IPS DF 6.9 (cell line): ENCODE measurements around the gene PDE6A.

Experiments used
- DNase-seq: peaks from one replicate; pipeline ENCODE4 v3.0.0-alpha.2; 2013; ENCODE audit warnings: low read depth, low spot score
- H3K27ac ChIP-seq: one replicate; pipeline ENCODE4 v1.5.1; 2013; ENCODE audit warnings: low read length, control low read depth
- H3K27me3 ChIP-seq: 2 replicates; pipeline ENCODE4 v1.6.1; 2013; ENCODE audit warnings: mild to moderate bottlenecking, low read length; ENCODE audit not compliant: control insufficient read depth, insufficient read depth
- H3K36me3 ChIP-seq: 2 replicates; pipeline ENCODE4 v1.6.1; 2013; ENCODE audit warnings: low read length; ENCODE audit not compliant: control insufficient read depth, insufficient read depth
- H3K4me1 ChIP-seq: 2 replicates; pipeline ENCODE4 v1.6.1; 2013; ENCODE audit warnings: low read length; ENCODE audit not compliant: control insufficient read depth, insufficient read depth
- H3K4me3 ChIP-seq: 2 replicates; pipeline ENCODE4 v1.5.1; 2013; ENCODE audit warnings: mild to moderate bottlenecking, low read length
- H3K9me3 ChIP-seq: 2 replicates; pipeline ENCODE4 v1.6.1; 2013; ENCODE audit warnings: low read length, inconsistent platforms; ENCODE audit not compliant: control insufficient read depth, insufficient read depth
- WGBS: extraction: QIAGEN DNeasy Blood & Tissue Kit; methylation state at CpG from one replicate; pipeline ENCODE4 v1.1.7; 2013; ENCODE audit warnings: mixed read lengths, missing lambda C conversion rate; ENCODE audit not compliant: insufficient read length, insufficient coverage; 5-methylcytosine and 5-hydroxymethylcytosine counted together

Gene PDE6A

DNA sequence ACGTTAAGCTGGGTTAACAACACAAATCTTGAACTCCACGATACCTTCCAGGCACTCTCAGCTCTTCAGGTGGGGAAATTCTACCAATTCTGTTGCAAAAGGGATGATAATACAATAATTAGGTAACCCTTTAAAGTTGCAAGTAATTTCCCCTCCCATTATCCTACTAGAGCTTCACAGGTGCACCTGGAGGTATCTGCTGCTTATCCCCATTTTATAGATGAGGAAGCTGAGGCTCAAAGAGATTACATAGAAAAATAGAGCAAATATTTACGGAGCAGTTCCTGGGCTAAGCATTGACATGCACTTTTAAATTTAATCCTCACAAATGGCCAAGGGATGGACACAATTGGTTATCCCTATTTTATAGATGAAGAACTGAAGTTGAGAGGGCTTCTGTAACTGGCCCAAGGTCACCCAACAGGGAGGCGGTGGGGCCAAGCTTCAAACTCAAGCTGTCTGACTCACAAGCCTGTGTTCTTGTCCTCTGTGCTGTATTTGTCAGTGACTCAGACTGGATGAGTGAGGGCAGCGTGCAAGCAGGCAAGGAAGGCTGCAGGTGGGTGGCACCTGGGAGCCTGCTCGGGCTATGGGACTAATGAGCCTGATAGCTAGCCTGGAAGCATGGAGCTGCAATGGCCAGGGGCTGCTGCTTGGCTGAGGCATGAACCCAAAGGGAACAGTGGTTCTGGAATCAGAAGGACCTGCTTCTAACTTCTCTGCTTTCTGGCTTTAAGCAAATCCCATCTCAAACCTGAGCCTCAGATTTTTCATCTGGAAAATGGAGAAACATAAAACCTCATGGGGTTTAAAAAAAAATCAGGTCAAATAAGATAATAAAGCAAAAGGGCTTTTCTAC lies 105.5 kb downstream of the PDE6A start:
- no CpG with 5 or more reads among the region's 6 CpGs for WGBS
- Histone ChIP-seq H3K4me1 (no peaks in the 10 kb centered on the region), H3K27me3 (no peaks in the 10 kb centered on the region), H3K4me3 (no peak overlapping the region), H3K36me3 (no peaks in the 10 kb centered on the region), H3K9me3 (no peaks in the 10 kb centered on the region), H3K27ac (no peak overlapping the region)
- DNase-seq, result no peak

GRCh38 chr5:149837680-149838269 lies 106.8 kb downstream of the PDE6A start:
- WGBS, result no CpG with 5 or more reads among the region's 7 CpGs
- Histone ChIP-seq H3K4me3 (no peak overlapping the region), H3K4me1 (no peaks in the 10 kb centered on the region), H3K36me3 (no peaks in the 10 kb centered on the region), H3K9me3 (no peaks in the 10 kb centered on the region), H3K27me3 (no peaks in the 10 kb centered on the region), H3K27ac (no peak overlapping the region)
- DNase-seq, result peak; percentile 33

DNA sequence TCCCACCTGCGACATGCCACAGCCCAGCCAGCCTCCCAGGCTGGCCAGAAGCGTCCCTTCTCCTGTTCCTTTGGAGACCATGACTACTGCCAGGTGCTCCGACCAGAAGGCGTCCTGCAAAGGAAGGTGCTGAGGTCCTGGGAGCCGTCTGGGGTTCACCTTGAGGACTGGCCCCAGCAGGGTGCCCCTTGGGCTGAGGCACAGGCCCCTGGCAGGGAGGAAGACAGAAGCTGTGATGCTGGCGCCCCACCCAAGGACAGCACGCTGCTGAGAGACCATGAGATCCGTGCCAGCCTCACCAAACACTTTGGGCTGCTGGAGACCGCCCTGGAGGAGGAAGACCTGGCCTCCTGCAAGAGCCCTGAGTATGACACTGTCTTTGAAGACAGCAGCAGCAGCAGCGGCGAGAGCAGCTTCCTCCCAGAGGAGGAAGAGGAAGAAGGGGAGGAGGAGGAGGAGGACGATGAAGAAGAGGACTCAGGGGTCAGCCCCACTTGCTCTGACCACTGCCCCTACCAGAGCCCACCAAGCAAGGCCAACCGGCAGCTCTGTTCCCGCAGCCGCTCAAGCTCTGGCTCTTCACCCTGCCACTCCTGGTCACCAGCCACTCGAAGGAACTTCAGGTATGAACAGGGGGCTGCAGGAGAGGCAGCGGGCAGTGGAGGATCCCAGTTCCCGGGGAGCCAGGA lies 108.0 kb downstream of the PDE6A start:
- no CpG with 5 or more reads among the region's 18 CpGs for WGBS
- H3K4me3 ChIP-seq, result no peak overlapping the region
- no peaks in the 10 kb centered on the region for H3K27me3 ChIP-seq
- no peak for DNase-seq
- no peaks in the 10 kb centered on the region for H3K4me1 ChIP-seq
- no peaks in the 10 kb centered on the region for H3K36me3 ChIP-seq
- no peaks in the 10 kb centered on the region for H3K9me3 ChIP-seq
- H3K27ac ChIP-seq, result no peak overlapping the region

GRCh38 chr5:149834246-149834855 lies 110.2 kb downstream of the PDE6A start:
- WGBS, result no CpG with 5 or more reads among the region's 5 CpGs
- Histone ChIP-seq H3K9me3 (no peaks in the 10 kb centered on the region), H3K27ac (no peak overlapping the region), H3K36me3 (no peaks in the 10 kb centered on the region), H3K27me3 (no peaks in the 10 kb centered on the region), H3K4me3 (no peak overlapping the region), H3K4me1 (no peaks in the 10 kb centered on the region)
- peak; percentile 35 for DNase-seq

DNA sequence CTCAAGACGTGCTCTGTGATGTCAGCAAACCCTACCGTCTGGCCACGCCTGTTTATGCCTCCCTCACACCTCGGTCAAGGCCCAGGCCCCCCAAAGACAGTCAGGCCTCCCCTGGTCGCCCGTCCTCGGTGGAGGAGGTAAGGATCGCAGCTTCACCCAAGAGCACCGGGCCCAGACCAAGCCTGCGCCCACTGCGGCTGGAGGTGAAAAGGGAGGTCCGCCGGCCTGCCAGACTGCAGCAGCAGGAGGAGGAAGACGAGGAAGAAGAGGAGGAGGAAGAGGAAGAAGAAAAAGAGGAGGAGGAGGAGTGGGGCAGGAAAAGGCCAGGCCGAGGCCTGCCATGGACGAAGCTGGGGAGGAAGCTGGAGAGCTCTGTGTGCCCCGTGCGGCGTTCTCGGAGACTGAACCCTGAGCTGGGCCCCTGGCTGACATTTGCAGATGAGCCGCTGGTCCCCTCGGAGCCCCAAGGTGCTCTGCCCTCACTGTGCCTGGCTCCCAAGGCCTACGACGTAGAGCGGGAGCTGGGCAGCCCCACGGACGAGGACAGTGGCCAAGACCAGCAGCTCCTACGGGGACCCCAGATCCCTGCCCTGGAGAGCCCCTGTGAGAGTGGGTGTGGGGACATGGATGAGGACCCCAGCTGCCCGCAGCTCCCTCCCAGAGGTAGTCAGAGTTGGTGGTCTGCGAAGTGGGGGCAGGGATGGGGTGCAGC lies 111.3 kb downstream of the PDE6A start:
- H3K27ac ChIP-seq, result no peak overlapping the region
- H3K4me3 ChIP-seq, result no peak overlapping the region
- no peaks in the 10 kb centered on the region for H3K9me3 ChIP-seq
- H3K27me3 ChIP-seq, result no peaks in the 10 kb centered on the region
- WGBS, result no CpG with 5 or more reads among the region's 30 CpGs
- H3K36me3 ChIP-seq, result no peaks in the 10 kb centered on the region
- DNase-seq, result no peak
- H3K4me1 ChIP-seq, result no peaks in the 10 kb centered on the region

DNA sequence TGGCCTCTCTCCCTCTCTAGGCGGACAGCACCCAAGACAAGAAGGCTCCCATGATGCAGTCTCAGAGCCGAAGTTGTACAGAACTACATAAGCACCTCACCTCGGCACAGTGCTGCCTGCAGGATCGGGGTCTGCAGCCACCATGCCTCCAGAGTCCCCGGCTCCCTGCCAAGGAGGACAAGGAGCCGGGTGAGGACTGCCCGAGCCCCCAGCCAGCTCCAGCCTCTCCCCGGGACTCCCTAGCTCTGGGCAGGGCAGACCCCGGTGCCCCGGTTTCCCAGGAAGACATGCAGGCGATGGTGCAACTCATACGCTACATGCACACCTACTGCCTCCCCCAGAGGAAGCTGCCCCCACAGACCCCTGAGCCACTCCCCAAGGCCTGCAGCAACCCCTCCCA lies 112.0 kb downstream of the PDE6A start:
- H3K9me3 ChIP-seq, result no peaks in the 10 kb centered on the region
- no peak overlapping the region for H3K27ac ChIP-seq
- H3K36me3 ChIP-seq, result no peaks in the 10 kb centered on the region
- no peak overlapping the region for H3K4me3 ChIP-seq
- WGBS, result no CpG with 5 or more reads among the region's 12 CpGs
- no peaks in the 10 kb centered on the region for H3K4me1 ChIP-seq
- H3K27me3 ChIP-seq, result no peaks in the 10 kb centered on the region
- no peak for DNase-seq

- Histone ChIP-seq H3K27ac (no peak overlapping the region), H3K4me1 (no peaks in the 10 kb centered on the region), H3K4me3 (no peak overlapping the region), H3K36me3 (no peaks in the 10 kb centered on the region), H3K27me3 (no peaks in the 10 kb centered on the region), H3K9me3 (no peaks in the 10 kb centered on the region)
- no peak for DNase-seq
- no CpG with 5 or more reads among the region's 5 CpGs for WGBS
Measured at GRCh38 chr5:149831492-149831891, 113.1 kb downstream of the PDE6A start.

DNA sequence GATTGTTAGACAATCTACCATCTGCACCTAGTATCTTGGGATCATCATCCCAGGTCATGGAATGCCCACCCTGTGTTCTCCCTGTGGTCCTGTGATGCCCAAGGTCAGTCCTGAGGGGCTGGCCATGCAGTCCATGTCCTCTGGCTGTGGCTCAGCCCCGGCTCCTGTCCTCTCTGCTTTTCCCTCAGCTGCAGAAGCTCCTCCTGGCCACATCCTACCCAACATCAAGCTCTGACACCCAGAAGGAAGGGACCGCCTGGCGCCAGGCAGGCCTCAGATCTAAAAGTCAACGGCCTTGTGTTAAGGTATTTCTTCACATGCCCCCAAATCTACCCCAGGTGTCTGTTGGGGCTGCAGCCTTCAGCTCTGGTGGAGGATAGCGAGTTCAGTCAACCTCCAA lies 114.0 kb downstream of the PDE6A start:
- DNase-seq, result no peak
- Histone ChIP-seq H3K36me3 (no peaks in the 10 kb centered on the region), H3K9me3 (no peaks in the 10 kb centered on the region), H3K4me3 (no peak overlapping the region), H3K27me3 (no peaks in the 10 kb centered on the region), H3K4me1 (no peaks in the 10 kb centered on the region), H3K27ac (no peak overlapping the region)
- no CpG with 5 or more reads among the region's 5 CpGs for WGBS

- Histone ChIP-seq H3K27ac (no peak overlapping the region), H3K36me3 (no peaks in the 10 kb centered on the region), H3K27me3 (no peaks in the 10 kb centered on the region), H3K4me1 (no peaks in the 10 kb centered on the region), H3K9me3 (no peaks in the 10 kb centered on the region), H3K4me3 (no peak overlapping the region)
- DNase-seq, result no peak
- WGBS, result no CpG with 5 or more reads among the region's 3 CpGs
Measured at GRCh38 chr5:149829954-149830353, 114.6 kb downstream of the PDE6A start.
